HG03108 (cell line): ENCODE data around the gene OR51B4.
"Not testable (repeated sequence)": the region's sequence is repeated elsewhere in the genome, so short reads cannot be mapped to it uniquely, and the experiment has no call there.

Source experiments
- ATAC-seq: cut with Tn5 transposase; IDR thresholded peaks from one replicate; pipeline ENCODE4 v1.9.1; 2021; ENCODE audit warnings: moderate library complexity; ENCODE audit not compliant: unreplicated experiment

The OR51B4 gene

DNA sequence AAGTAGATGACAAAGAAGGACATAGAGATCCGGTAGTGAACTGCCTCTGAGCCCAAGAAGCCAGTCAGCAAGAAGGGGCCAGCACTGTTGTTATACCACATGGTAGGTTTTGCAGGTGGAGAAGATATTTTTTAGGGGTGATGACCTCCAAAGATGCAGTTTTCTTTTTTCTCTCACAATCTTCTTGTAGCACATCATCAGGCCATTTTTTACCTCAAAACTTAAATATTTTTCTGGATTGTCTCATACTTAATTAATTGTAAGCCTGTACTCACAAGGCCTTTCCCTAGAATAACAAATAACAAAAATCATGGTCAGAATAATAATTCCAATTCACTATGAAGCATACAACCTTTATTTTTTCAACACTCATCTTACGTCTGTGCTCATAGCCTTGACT lies at the start of gene OR51B4:
TSS of gene OR51B4 (minus strand) at position 101 of the 400 bp plus-strand sequence. CDS start at position 101, 0 bp downstream.
- ATAC-seq: no peak

DNA sequence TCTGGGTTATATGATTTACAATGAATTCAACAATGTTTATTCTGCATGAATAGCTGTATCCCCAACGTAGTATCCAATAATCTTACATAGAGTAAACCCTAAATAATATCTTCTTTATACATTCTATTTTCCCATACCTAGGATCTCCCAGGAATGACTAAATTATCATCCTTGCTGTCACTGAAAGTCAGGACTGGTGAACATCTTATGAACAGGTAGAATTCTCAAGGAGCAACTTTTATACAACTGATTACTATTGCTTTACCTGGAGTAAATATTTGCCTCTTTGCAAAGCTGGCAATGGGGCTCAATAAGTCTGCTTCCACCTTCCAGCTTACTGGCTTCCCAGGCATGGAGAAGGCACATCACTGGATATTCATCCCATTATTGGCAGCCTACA lies 49.5 kb upstream of the OR51B4 start, which contains the start of gene OR51B6:
TSS of gene OR51B6 (plus strand) at position 301 of the 400 bp plus-strand sequence. CDS start at position 301, 0 bp downstream.
- no peak for ATAC-seq

GRCh38 chr11:5349550-5349949 lies 47.8 kb upstream of the OR51B4 start:
- ATAC-seq: no peak

DNA sequence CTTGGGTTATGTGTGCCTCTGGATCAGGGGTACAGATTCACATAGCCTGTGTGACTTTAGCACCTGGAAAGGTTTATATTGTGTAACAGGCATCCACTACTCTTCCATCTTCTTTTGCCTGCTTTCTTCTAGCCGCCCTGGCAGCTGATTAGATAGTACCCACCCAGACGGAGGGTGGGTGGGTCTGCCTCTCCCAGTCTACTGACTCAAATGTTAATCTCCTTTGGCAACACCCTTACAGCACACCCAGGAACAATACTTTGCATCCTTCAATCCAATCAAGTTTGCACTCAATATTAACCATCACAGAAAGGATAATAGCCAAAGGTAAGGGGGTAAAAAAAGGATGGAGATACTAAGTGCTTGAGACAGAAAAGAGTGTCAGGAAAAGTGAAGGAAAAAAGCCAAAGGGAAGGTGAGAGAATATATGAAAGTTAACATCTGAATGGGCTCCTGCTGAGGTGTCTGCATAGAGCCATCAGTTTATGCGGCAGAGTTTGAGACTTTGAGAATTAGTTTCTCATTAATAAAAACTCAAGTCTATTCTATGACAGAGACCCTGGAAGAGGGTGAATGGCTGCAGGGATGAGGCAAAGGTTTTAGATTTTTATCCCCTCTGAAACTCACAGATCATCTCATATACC lies 46.9 kb upstream of the OR51B4 start:
- no peak for ATAC-seq

DNA sequence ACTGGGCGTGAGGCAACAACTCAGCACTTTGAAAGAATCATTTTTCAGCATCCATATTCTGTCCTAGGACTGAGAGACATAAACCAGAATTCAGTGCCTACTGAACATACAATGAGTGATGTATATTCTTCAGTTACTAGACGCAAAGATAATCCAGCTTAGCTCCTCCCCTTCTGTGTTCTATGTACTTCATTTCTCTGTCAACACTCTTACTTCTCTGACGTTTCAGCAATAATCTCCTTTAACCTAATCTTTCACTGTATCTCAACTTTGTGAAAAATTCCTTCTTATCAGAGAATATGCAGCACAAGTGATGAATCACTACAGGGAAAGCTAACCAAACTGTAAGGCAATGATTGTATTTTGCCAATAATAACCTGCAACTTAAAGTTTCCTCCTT lies 44.1 kb upstream of the OR51B4 start:
- no peak for ATAC-seq

DNA sequence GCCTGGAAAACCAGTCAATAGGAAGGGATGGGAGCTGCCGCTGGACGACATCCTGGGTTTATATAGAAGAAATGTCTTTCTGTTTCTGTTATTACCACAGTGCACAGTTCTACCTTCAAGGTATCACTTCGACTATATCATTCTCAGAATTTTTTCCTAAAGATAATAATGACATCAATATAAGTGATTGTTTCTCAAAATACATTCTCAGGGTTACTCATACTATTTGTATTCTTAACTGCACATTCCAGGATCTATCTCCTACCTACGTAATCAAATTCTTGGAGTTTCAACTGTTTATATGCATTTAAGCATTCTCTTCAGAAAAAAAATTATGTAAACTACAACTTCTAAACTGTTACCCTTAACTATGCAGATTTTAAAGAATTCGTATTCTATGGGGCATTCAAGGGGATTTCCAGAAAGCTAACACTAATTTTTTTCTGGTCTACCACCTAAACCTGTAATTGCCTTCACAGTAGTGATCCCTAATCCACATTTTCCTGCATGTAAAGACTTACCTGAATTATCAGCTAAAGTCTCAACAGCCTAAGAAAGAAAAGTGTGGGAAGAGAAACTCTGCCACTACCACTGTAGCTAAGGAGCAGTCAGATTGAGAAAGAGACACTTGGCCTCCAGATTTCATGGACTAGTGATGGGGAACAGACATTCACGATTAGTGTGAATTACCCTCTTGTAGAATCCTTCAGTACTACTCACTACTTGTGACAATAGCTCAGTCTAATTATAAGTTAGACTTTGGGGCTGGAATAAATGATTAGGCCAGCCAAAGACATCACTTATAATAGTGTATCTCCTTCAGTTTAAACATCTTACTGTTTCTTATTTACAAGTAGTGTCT lies 42.0 kb upstream of the OR51B4 start, which contains the start of gene OR51B5:
TSS of gene OR51B5 (minus strand) at position 51 of the 862 bp plus-strand sequence. CDS start at position 51, 0 bp downstream.
- ATAC-seq: no peak

GRCh38 chr11:5339771-5340322 lies 38.1 kb upstream of the OR51B4 start:
- ATAC-seq: peak; percentile 78

DNA sequence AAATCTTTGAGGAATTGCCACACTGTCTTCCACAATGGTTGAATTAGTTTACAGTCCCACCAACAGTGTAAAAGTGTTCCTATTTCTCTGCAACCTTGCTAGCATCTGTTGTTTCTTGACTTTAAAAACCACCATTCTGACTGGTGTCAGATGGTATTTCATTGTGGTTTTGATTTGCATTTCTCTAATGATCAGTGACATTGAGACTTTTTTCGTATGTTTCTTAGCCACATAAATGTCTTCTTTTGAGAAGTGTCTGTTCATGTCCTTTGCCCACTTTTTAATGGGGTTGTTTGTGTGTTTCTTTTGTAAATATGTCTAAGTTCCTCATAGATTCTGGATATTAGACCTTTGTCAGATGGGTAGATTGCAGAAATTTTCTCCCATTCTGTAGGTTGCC lies 35.5 kb upstream of the OR51B4 start:
- not testable (repeated sequence) for ATAC-seq

DNA sequence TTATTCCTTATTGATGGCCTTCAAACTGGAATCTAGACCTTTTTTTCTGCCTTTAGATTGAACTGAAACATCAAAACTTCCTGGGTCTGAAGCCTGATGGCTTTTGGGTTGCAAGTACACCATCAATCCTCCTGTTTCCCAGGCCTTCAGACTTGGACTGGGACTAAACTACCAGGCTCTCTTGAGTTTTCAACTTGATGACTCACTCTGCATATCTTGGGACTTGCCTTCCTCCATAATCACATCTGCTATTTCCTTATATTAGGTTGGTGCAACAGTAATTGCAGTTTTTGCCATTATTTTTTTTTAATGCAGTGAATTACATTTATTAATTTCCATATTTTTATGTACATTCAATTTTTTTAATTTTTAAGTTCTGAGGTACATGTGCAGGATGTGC lies 34.6 kb upstream of the OR51B4 start:
- ATAC-seq: no peak

- ATAC-seq: no peak
Observed at GRCh38 chr11:5335170-5335569, 33.4 kb upstream of the OR51B4 start.

GRCh38 chr11:5324197-5324596 lies 22.5 kb upstream of the OR51B4 start, which contains the start of gene OR51B2:
Gene OR51B2 (minus strand): TSS chr11:5324297. CDS start chr11:5324297, 0 bp downstream.
- no peak for ATAC-seq

DNA sequence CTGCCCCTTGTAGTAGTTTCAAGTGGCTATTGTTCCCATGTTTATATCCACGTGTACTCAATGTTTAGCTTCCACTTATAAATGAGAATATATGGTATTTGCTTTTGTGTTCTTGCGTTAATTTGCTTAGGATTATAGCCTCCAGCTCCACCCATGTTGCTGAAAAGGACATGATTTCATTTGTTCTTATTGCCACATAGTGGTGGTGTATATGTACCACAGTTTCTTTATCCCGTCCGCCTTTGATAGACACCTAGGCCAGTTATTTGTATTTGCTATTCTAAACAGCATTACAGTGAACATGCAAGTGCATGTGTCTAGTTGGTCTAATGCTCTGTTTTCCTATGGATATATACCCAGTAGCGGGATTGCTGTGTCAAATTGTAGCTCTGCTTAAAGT lies 15.5 kb upstream of the OR51B4 start:
- no peak for ATAC-seq

DNA sequence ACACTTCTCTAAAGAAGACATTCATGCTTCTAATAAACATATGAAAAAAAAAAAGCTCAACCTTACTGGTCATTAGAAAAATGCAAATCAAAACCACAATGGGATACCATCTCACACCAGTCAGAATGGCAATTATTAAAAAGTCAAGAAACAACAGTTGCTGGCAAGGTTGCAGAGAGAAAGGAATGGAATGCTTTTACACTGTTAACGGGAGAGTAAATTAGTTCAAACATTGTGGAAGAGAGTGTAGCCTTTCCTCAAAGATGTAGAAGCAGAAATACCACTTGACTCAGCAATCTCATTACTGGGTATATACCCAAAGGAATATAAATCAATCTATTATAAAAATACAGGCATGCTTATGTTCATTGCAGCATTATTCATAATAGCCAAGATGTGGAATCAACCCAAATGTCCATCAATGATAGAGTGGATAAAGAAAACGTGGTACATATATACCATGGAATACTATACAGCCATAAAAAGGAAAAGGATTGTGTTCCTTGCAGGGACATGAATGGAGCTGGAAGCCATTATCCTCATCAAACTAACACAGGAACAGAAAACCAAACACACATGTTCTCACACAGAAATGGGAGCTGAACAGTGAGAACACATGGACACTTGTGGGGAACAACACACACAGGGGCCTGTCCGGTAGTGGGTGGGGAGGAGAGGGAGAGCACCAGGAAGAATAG lies 11.7 kb upstream of the OR51B4 start:
- ATAC-seq: not testable (repeated sequence)

DNA sequence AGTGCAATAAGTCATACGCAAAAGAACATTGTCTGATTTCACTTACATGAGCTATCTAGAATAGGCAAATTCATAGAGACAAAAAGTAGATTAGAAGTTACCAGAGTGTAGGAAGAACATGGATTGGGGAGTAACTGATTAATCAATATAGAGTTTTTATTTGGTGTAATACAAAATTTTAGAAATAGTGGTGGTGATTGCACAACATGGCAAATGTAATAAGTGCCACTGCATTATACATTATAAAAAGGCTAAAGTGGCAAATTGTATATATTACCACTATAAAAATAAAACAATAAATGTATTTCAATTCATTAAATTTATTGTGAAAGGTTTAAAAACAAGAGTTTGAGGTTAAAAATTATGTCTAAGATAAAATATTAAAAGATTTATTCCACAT lies 8.7 kb upstream of the OR51B4 start:
- ATAC-seq: no peak

DNA sequence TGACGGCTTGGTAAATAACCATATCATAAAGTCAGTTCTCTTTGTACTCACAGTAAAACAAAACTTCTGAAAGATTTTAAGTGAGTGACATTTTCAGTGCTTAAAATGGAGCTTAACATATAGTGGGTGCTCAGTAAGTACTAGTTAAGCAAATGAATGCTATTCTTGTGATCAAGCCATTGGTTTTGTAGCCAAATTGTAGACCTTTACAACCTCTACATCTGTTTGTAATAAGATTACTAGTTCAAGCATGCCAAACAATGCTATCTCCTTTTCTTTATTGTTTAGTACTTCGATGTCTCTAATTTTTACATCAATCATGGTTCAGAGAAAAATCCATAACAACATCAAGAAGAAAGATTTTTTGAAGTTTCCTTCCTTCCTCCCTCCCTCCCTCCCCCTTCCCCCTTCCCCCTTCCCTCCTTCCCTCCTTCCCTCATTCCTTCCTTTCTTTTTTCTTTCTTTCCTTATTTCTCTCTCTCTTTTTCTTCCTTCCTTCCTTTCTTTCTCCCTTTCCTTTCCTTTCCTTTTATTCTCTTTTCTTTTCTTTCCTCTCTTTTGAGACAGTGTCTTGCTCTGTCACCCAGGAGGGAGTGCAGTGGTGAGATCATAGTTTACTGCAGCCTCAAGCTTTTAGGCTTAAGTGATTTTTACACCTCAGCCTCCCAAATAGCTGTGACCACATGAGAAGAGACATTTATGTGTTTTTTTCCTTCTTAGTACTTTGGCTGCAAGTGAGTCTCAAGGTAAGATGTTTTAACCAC lies 5.7 kb upstream of the OR51B4 start:
- ATAC-seq: no peak

DNA sequence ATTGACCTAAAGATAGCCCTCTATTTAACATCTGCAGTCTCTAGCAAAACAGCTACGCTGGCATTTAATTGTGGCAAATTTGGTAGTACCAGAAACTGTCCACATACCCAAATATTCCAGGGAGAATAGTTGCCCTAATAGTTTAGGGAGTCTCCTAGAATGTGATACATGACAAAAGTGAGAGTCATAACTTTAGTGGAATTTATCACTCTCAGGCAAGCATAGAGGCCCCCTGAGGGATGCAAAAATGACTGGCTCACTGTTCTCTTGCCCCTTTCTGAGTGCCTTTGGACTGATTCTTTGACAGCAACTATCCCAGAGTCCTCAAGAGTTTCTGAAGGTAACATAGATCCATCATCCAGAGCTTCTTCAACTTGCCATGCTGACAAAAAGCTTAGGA lies 2.3 kb upstream of the OR51B4 start:
- ATAC-seq: no peak

GRCh38 chr11:5303626-5304025 lies 1.9 kb upstream of the OR51B4 start:
- no peak for ATAC-seq

GRCh38 chr11:5300251-5300650 lies 1.5 kb downstream of the OR51B4 start:
- no peak for ATAC-seq

DNA sequence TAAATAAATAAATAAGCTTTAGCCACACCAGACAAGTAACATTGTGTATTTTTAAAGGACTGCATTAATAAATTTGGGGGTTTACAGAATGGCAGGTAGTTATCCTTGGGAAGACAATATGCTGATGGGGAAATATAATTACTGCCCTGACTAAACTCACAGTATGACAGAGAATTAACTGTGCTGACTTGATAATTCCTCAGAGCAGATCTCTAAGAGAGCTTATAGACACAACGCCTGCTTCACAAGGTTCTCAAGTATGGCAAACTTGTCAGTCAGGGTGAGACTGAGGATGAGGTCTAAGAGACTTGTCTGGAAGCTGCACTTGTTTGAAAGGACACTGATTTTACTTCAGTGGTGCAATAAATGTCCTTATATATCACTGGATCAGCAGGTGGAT lies 3.3 kb downstream of the OR51B4 start:
- no peak for ATAC-seq

GRCh38 chr11:5297721-5298323 lies 3.9 kb downstream of the OR51B4 start:
- no peak for ATAC-seq
